ENCODE data around the gene HLA-DMB.
A peak's percentile ranks its signal among the peaks of the same experiment; 100 is the strongest.

Gene HLA-DMB

DNA sequence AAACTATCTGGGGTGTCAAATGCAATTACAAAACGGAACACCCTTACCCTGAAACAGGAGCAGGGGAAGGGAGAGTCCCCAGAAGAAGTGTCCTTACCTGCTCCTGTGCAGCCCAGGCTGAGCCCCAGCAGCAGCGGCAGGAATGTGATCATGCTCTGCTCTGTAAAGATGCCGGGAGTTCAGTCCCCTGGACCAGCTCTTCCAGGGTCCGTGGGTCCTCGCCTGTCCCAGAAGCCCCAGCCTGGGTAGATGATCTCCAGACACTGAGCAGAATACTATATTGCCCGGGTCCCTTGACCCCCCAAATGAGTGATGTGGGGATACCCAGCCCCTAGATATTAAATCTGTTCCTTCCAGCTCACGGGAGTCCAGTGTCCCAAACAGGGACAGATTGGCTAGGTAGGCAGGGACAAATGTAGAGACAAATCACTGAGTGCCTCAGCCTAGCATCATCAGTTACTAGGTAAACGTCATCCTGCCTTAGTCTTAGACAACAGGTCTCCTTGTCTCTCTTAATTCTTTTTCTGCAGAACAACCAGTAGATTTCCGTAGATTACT is at the start of gene HLA-DMB:
Gene HLA-DMB (minus strand): TSS at position 373 of the 558 bp plus-strand sequence. CDS start 221 bp downstream, at position 152.
- TF ChIP-seq, protein P1, sequence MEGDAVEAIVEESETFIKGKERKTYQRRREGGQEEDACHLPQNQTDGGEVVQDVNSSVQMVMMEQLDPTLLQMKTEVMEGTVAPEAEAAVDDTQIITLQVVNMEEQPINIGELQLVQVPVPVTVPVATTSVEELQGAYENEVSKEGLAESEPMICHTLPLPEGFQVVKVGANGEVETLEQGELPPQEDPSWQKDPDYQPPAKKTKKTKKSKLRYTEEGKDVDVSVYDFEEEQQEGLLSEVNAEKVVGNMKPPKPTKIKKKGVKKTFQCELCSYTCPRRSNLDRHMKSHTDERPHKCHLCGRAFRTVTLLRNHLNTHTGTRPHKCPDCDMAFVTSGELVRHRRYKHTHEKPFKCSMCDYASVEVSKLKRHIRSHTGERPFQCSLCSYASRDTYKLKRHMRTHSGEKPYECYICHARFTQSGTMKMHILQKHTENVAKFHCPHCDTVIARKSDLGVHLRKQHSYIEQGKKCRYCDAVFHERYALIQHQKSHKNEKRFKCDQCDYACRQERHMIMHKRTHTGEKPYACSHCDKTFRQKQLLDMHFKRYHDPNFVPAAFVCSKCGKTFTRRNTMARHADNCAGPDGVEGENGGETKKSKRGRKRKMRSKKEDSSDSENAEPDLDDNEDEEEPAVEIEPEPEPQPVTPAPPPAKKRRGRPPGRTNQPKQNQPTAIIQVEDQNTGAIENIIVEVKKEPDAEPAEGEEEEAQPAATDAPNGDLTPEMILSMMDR (IDR thresholded peaks at IDR 0.05; ENCODE audit: low read depth, low read length, missing control alignments), result no peak
- no peak within 1 kb of the TSS for H3K4me3 ChIP-seq (replicated peaks; ENCODE audit: low read depth, low read length)
- DNase-seq (ENCODE audit: extremely low read depth, low read depth), result no peak

GRCh38 chr6:32989368-32989767 is 48.5 kb upstream of the HLA-DMB start:
- TF ChIP-seq, protein P1 (IDR thresholded peaks at IDR 0.05; ENCODE audit: low read depth, low read length, missing control alignments), result no peak
- H3K4me3 ChIP-seq (replicated peaks; ENCODE audit: low read depth, low read length), result no peak overlapping the region
- no peak for DNase-seq (ENCODE audit: extremely low read depth, low read depth)

GRCh38 chr6:32984622-32985389 is 44.0 kb upstream of the HLA-DMB start:
- peak; percentile 68 for DNase-seq (ENCODE audit: extremely low read depth, low read depth)
- TF ChIP-seq, protein P1 (IDR thresholded peaks at IDR 0.05; ENCODE audit: low read depth, low read length, missing control alignments), result peak; percentile 90
- H3K4me3 ChIP-seq (replicated peaks; ENCODE audit: low read depth, low read length), result no peak overlapping the region

DNA sequence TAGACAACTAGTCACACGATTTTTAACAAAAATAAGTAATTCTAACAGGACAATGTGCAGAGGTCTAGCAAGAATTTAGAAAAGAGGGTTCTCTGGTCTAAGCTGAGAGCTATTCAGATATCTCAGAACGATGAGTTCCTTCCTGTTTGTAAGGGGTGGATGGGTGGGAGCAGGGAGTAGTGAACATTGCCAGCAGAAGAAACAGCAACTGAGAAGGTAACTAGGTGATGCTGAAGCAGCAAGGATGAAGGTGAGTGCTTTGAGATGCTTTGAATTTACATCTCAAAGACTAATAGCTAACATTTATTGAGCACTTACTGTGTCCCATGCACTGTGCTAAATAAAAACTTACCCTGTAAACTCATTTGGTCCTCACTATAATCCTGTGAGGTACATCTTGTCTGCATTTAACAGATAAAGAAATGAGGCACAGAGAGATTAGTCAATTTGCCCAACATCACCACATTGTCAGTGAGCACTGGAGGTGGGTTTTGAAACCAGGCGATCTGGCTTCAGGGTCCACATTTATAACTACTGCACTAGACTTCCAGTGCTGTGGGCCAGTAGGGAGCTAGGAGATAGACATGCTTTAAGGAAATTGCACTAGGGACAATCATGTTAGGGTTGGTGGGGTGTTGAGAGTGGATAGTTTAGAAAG is 43.3 kb upstream of the HLA-DMB start:
- no peak for DNase-seq (ENCODE audit: extremely low read depth, low read depth)

DNA sequence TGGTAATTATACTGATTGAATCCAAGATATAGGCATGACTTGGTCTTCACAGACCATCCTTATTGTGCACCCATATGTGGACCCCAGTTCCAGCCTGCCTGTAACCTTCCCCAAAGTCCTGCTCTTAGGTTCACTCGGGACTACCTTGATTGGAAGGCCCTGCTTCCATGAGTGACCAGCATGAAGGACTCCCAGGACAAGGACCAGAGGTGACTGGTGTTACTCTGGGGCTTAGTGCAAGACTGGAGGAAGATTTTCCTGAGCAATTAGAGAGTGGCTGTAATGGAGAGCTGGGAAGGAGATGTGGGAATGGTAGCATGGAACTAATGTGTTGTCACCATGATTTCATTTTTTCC is 42.6 kb upstream of the HLA-DMB start:
- no peak for DNase-seq (ENCODE audit: extremely low read depth, low read depth)
- H3K4me3 ChIP-seq (replicated peaks; ENCODE audit: low read depth, low read length), result no peak overlapping the region
- TF ChIP-seq, protein P1 (IDR thresholded peaks at IDR 0.05; ENCODE audit: low read depth, low read length, missing control alignments), result no peak

More for the DNA sequence above, 43.3 kb upstream of the HLA-DMB start:
- TF ChIP-seq, protein P1 (IDR thresholded peaks at IDR 0.05; ENCODE audit: low read depth, low read length, missing control alignments), result no peak
- H3K4me3 ChIP-seq (replicated peaks; ENCODE audit: low read depth, low read length), result no peak overlapping the region

DNA sequence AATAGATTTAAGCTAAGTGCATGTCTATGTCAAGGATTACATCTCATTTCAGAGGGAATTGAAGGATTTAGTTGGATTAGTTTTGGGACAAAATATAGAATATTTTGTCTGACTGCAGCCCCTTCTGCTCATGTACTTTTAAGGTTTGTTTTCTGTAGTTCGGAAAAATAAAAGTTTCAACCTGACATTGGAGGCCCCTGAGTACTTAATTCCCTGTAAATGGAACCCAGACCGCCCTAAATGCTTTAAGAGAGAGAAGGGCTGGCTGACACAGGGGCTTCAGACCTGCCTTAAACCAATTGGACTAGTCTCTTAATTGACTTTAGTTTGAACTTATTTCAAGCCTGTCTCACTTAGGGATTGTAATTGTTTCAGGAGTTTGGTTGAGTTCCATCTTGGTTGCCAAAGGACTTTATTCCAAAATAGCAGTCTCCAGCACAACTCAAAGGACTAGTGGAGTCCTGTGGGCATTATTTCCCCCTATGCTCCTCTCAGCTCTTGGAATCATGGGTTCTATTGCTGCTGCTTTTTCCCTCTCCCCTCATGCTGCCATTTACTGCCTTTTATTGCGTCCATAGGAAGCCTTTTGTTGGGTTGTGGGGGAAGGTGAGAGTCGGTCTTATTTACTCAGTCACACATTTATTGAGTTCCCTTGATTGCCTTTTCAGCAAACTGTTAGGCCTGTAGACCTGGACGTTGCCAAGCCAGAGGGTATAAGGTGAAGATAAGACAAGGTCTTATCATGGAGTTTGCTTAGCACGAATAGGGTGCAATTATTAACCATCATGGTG is 42.1 kb upstream of the HLA-DMB start:
- no peak for DNase-seq (ENCODE audit: extremely low read depth, low read depth)
- TF ChIP-seq, protein P1 (IDR thresholded peaks at IDR 0.05; ENCODE audit: low read depth, low read length, missing control alignments), result no peak

More for the DNA sequence above, 42.1 kb upstream of the HLA-DMB start:
- H3K4me3 ChIP-seq (replicated peaks; ENCODE audit: low read depth, low read length), result no peak overlapping the region

Data from HFF-Myc (cell line).